ENCODE results near the gene GRM8. TPM values are rescaled to one million over a fixed set of nuclear protein-coding genes. Genes with fewer than 3 reads are reported as not detected.

The GRM8 gene
- total RNA-seq, 1 donor from 2014 or later: not detected

- Histone ChIP-seq H3K9me3 (no peaks in the 10 kb centered on the region), H3K4me3 (peak overlapping the region; percentile 83), H3K36me3 (no peaks in the 10 kb centered on the region), H3K27ac (no peak overlapping the region), H3K4me1 (peaks cover 21% of the 10 kb centered on the region), H3K27me3 (peaks cover 72% of the 10 kb centered on the region)
- no peak for ATAC-seq
- intact Hi-C loops (cut with DNase I): no loop called here
- TF ChIP-seq CTCF (IDR thresholded peaks at IDR 0.05): peak; percentile 6
- no peak for DNase-seq
Observed at GRCh38 chr7:127254163-127254684, 1.5 kb upstream of the GRM8 start.

- peak; percentile 96 for TF ChIP-seq CTCF (IDR thresholded peaks at IDR 0.05)
- Histone ChIP-seq H3K27me3 (peaks cover 79% of the 10 kb centered on the region), H3K9me3 (no peaks in the 10 kb centered on the region), H3K36me3 (no peaks in the 10 kb centered on the region), H3K4me3 (peak overlapping the region; percentile 83), H3K27ac (no peak overlapping the region), H3K4me1 (peaks cover 21% of the 10 kb centered on the region)
- intact Hi-C loops (cut with DNase I): no loop called here
- peak; percentile 91 for ATAC-seq
- DNase-seq: peak; percentile 81
Observed at GRCh38 chr7:127253281-127254162, 781 bp upstream of the GRM8 start.

GRCh38 chr7:127252377-127252713 is 396 bp downstream of the GRM8 start:
- Histone ChIP-seq H3K27me3 (peaks cover 87% of the 10 kb centered on the region), H3K27ac (no peak overlapping the region)
- TF ChIP-seq CTCF (IDR thresholded peaks at IDR 0.05): no peak

GRCh38 chr7:127251465-127252376 is 1.0 kb downstream of the GRM8 start:
- Histone ChIP-seq H3K4me3 (peak overlapping the region; percentile 83), H3K27ac (no peak overlapping the region), H3K9me3 (no peaks in the 10 kb centered on the region), H3K27me3 (peaks cover 82% of the 10 kb centered on the region), H3K36me3 (no peaks in the 10 kb centered on the region), H3K4me1 (peaks cover 21% of the 10 kb centered on the region)
- TF ChIP-seq CTCF (IDR thresholded peaks at IDR 0.05): no peak
- DNase-seq (no peak), ATAC-seq (no peak)
- intact Hi-C loops (cut with DNase I): no loop called here

More at GRCh38 chr7:127252377-127252713, 396 bp downstream of the GRM8 start:
- intact Hi-C loops (cut with DNase I): no loop called here
- H3K4me3 ChIP-seq: peak overlapping the region; percentile 83
- DNase-seq (no peak), ATAC-seq (no peak)
- no peaks in the 10 kb centered on the region for H3K9me3 ChIP-seq
- H3K36me3 ChIP-seq: no peaks in the 10 kb centered on the region
- H3K4me1 ChIP-seq: peaks cover 21% of the 10 kb centered on the region

- no peak overlapping the region for H3K27ac ChIP-seq
- intact Hi-C loops (cut with DNase I): no loop called here
- peaks cover 21% of the 10 kb centered on the region for H3K4me1 ChIP-seq
- DNase-seq (no peak), ATAC-seq (no peak)
- no peak overlapping the region for H3K4me3 ChIP-seq
- no peaks in the 10 kb centered on the region for H3K36me3 ChIP-seq
- H3K9me3 ChIP-seq: no peaks in the 10 kb centered on the region
- TF ChIP-seq CTCF (IDR thresholded peaks at IDR 0.05): no peak
- H3K27me3 ChIP-seq: peaks cover 77% of the 10 kb centered on the region
Observed at GRCh38 chr7:127251036-127251464, 1.7 kb downstream of the GRM8 start.

All from upper lobe of right lung (tissue), 1 donor.